WTC11 (cell line): ENCODE results near the gene SLC37A3.

Experiments
- CTCF ChIP-seq: fragments of 200-600 bp; IDR thresholded peaks from 2 replicates; pipeline ENCODE4 v1.8.0; 2022; ENCODE audit warnings: antibody characterized with exemption
- ELF4 ChIP-seq: sonication (generic); formaldehyde crosslinking; IDR thresholded peaks from 2 replicates; pipeline ENCODE4 v1.8.1; 2022; ENCODE audit warnings: low read depth, mild to moderate bottlenecking, moderate library complexity, missing genetic modification reagents
- MLX ChIP-seq: sonication (generic); formaldehyde crosslinking; IDR thresholded peaks from 2 replicates; pipeline ENCODE4 v1.8.1; 2023; ENCODE audit warnings: mild to moderate bottlenecking, missing genetic modification reagents, moderate library complexity
- RORB ChIP-seq: fragments of 250-450 bp; sonication (Bioruptor Pico); IDR thresholded peaks from 2 replicates; pipeline ENCODE4 v1.9.0; 2021; ENCODE audit warnings: mild to moderate bottlenecking
- TP53 ChIP-seq: sonication (generic); formaldehyde crosslinking; IDR thresholded peaks from 2 replicates; pipeline ENCODE4 v1.8.1; 2023; ENCODE audit warnings: mild to moderate bottlenecking, missing genetic modification reagents
- ZNF281 ChIP-seq: sonication (generic); formaldehyde crosslinking; IDR thresholded peaks from 2 replicates; pipeline ENCODE4 v1.8.0; 2023; ENCODE audit warnings: mild to moderate bottlenecking, missing genetic modification reagents

GRCh38 chr7:140300243-140301136 is 97.8 kb downstream of the SLC37A3 start:
- TF ChIP-seq CTCF (no peak), ELF4 (CRISPR knock-in tag) (no peak), RORB (CRISPR knock-in tag) (no peak), MLX (CRISPR knock-in tag) (no peak), TP53 (CRISPR knock-in tag) (no peak), ZNF281 (no peak)
